DMS 273 (cell line): ENCODE measurements around the gene MLXIPL.
"Not testable (repeated sequence)": the region's sequence is repeated elsewhere in the genome, so short reads cannot be mapped to it uniquely, and the experiment has no call there.

Experiments used
- DNase-seq: peaks from one replicate; lab custom pipeline; 2025; ENCODE audit not compliant: unreplicated experiment; lab: John Stamatoyannopoulos, UW

Gene MLXIPL

GRCh38 chr7:73582664-73583202 is 41.6 kb downstream of the MLXIPL start:
- DNase-seq = no peak

GRCh38 chr7:73581006-73581405 is 43.3 kb downstream of the MLXIPL start:
- DNase-seq = not testable (repeated sequence)

GRCh38 chr7:73578342-73579128 is 45.8 kb downstream of the MLXIPL start, which contains the start of gene TBL2:
Gene TBL2 (minus strand): TSS chr7:73578579. CDS start chr7:73578549, 30 bp downstream.
- peak; percentile 100 for DNase-seq

GRCh38 chr7:73577627-73578341 is 46.5 kb downstream of the MLXIPL start:
- no peak for DNase-seq

- no peak for DNase-seq
These were observed 50.5 kb downstream of the MLXIPL start for GRCh38 chr7:73573791-73574190.

- no peak for DNase-seq
These were observed 51.0 kb downstream of the MLXIPL start for GRCh38 chr7:73573276-73573675.

- no peak for DNase-seq
These were observed 51.5 kb downstream of the MLXIPL start for GRCh38 chr7:73572767-73573186.

- DNase-seq = no peak
These were observed 53.3 kb downstream of the MLXIPL start for GRCh38 chr7:73570977-73571376.

- DNase-seq = no peak
These were observed 53.8 kb downstream of the MLXIPL start for GRCh38 chr7:73570521-73570920.

GRCh38 chr7:73569042-73569608 is 55.2 kb downstream of the MLXIPL start:
- DNase-seq = no peak

- DNase-seq = no peak
These were observed 56.3 kb downstream of the MLXIPL start for GRCh38 chr7:73567846-73568685.

- no peak for DNase-seq
These were observed 57.2 kb downstream of the MLXIPL start for GRCh38 chr7:73567140-73567539.

- DNase-seq = not testable (repeated sequence)
These were observed 57.9 kb downstream of the MLXIPL start for GRCh38 chr7:73566431-73566830.

GRCh38 chr7:73565675-73566340 is 58.5 kb downstream of the MLXIPL start:
- no peak for DNase-seq

- peak; percentile 90 for DNase-seq
These were observed 64.0 kb downstream of the MLXIPL start for GRCh38 chr7:73560109-73560835.

- DNase-seq = peak; percentile 94
These were observed 66.7 kb downstream of the MLXIPL start, which contains the start of gene BCL7B for GRCh38 chr7:73557397-73558257. Gene BCL7B (minus strand): TSS chr7:73557690. CDS start chr7:73557578, 112 bp downstream.

GRCh38 chr7:73557108-73557396 is 67.3 kb downstream of the MLXIPL start:
- peak; percentile 99 for DNase-seq

- DNase-seq = no peak
These were observed 67.9 kb downstream of the MLXIPL start for GRCh38 chr7:73556208-73557107.
